Measurements from ENCODE around the gene NR1H4. TPM values are rescaled to one million over a fixed set of nuclear protein-coding genes. Genes with fewer than 3 reads are reported as not detected.

The NR1H4 gene
- total RNA-seq = not detected in 2 replicates

GRCh38 chr12:100473716-100474150 lies at the start of gene NR1H4:
Gene NR1H4, plus strand, starts transcription at chr12:100473866. Its CDS starts 19,458 bp downstream, at chr12:100493324.

GRCh38 chr12:100573292-100574186 lies 99.9 kb downstream of the NR1H4 start, which contains the start of gene GAS2L3:
Gene GAS2L3, plus strand, starts transcription at chr12:100573684. Its CDS starts 21,221 bp downstream, at chr12:100594905.

Other genes starting within 250 kb of the NR1H4 start
- gene DEPDC4, start 206.8 kb upstream of the NR1H4 start, total RNA-seq = 2.6 and 3.9 TPM in 2 replicates
- gene SCYL2, start 206.7 kb upstream of the NR1H4 start, total RNA-seq = 38.0 and 41.5 TPM in 2 replicates
- gene SLC17A8, start 116.8 kb upstream of the NR1H4 start, total RNA-seq = not detected in 2 replicates
- gene GAS2L3, start 99.8 kb downstream of the NR1H4 start, total RNA-seq = 15.5 and 44.1 TPM in 2 replicates

Data from smooth muscle cell of trachea (primary cell).